DMS53 treated with DMSO at 0.1 percent for 48 hours (cell line): ENCODE results near the gene SPTBN1.
"Not testable (repeated sequence)": the region's sequence is repeated elsewhere in the genome, so short reads cannot be mapped to it uniquely, and the experiment has no call there.

Experiments used
- DNase-seq: peaks from one replicate; lab custom pipeline; 2025; ENCODE audit not compliant: unreplicated experiment; lab: John Stamatoyannopoulos, UW

Gene SPTBN1

GRCh38 chr2:54691445-54692135 lies 235.5 kb downstream of the SPTBN1 start:
- DNase-seq: no peak

GRCh38 chr2:54692556-54692955 lies 236.4 kb downstream of the SPTBN1 start:
- no peak for DNase-seq

GRCh38 chr2:54695378-54695777 lies 239.3 kb downstream of the SPTBN1 start:
- DNase-seq: no peak

- DNase-seq: no peak
Measured at GRCh38 chr2:54697934-54698333, 241.8 kb downstream of the SPTBN1 start.

- not testable (repeated sequence) for DNase-seq
Measured at GRCh38 chr2:54698926-54699325, 242.8 kb downstream of the SPTBN1 start.

GRCh38 chr2:54699665-54700064 lies 243.5 kb downstream of the SPTBN1 start:
- no peak for DNase-seq

GRCh38 chr2:54701029-54701428 lies 244.9 kb downstream of the SPTBN1 start:
- DNase-seq: no peak

GRCh38 chr2:54704238-54704637 lies 248.1 kb downstream of the SPTBN1 start:
- DNase-seq: no peak

- peak; percentile 63 for DNase-seq
Measured at GRCh38 chr2:54704688-54705605, 248.8 kb downstream of the SPTBN1 start.

- DNase-seq: no peak
Measured at GRCh38 chr2:54706622-54707021, 250.5 kb downstream of the SPTBN1 start.

GRCh38 chr2:54708584-54709335 lies 252.6 kb downstream of the SPTBN1 start:
- DNase-seq: peak; percentile 70

GRCh38 chr2:54709336-54709809 lies 253.2 kb downstream of the SPTBN1 start:
- DNase-seq: peak; percentile 38

GRCh38 chr2:54710216-54710615 lies 254.1 kb downstream of the SPTBN1 start:
- no peak for DNase-seq

GRCh38 chr2:54712516-54712915 lies 256.4 kb downstream of the SPTBN1 start:
- no peak for DNase-seq

GRCh38 chr2:54714996-54715395 lies 258.9 kb downstream of the SPTBN1 start:
- DNase-seq: no peak

- no peak for DNase-seq
Measured at GRCh38 chr2:54716375-54716774, 260.2 kb downstream of the SPTBN1 start.

- no peak for DNase-seq
Measured at GRCh38 chr2:54720563-54720962, 264.4 kb downstream of the SPTBN1 start.
